GM15510 (cell line): ENCODE data around the gene CHST13.

Experiments
- POLR2A ChIP-seq: IDR thresholded peaks from 3 replicates; pipeline ENCODE4 v1.6.1; 2011; ENCODE audit warnings: borderline replicate concordance; ENCODE audit not compliant: insufficient read length; ENCODE audit errors: extremely low read depth

The CHST13 gene

GRCh38 chr3:126537116-126537729 lies 13.3 kb downstream of the CHST13 start:
- TF ChIP-seq POLR2A, result no peak

- no peak for TF ChIP-seq POLR2A
These were observed 13.9 kb downstream of the CHST13 start for GRCh38 chr3:126537730-126538281.

- no peak for TF ChIP-seq POLR2A
These were observed 14.4 kb downstream of the CHST13 start for GRCh38 chr3:126538316-126538715.

GRCh38 chr3:126538966-126539365 lies 15.0 kb downstream of the CHST13 start:
- no peak for TF ChIP-seq POLR2A

- no peak for TF ChIP-seq POLR2A
These were observed 15.7 kb downstream of the CHST13 start for GRCh38 chr3:126539558-126540250.

- TF ChIP-seq POLR2A, result no peak
These were observed 16.4 kb downstream of the CHST13 start for GRCh38 chr3:126540342-126540849.

- no peak for TF ChIP-seq POLR2A
These were observed 17.1 kb downstream of the CHST13 start for GRCh38 chr3:126540951-126541627.

- TF ChIP-seq POLR2A, result no peak
These were observed 17.8 kb downstream of the CHST13 start for GRCh38 chr3:126541628-126542339.

GRCh38 chr3:126542340-126543241 lies 18.6 kb downstream of the CHST13 start:
- TF ChIP-seq POLR2A, result no peak

GRCh38 chr3:126543457-126544061 lies 19.6 kb downstream of the CHST13 start:
- TF ChIP-seq POLR2A, result no peak

GRCh38 chr3:126544596-126545281 lies 20.8 kb downstream of the CHST13 start:
- no peak for TF ChIP-seq POLR2A

GRCh38 chr3:126545544-126545943 lies 21.6 kb downstream of the CHST13 start:
- TF ChIP-seq POLR2A, result no peak

GRCh38 chr3:126546013-126546412 lies 22.1 kb downstream of the CHST13 start:
- TF ChIP-seq POLR2A, result no peak
